Epidermal melanocyte (primary cell): ENCODE measurements around the gene TMEM126B.
"Not testable (repeated sequence)": the region's sequence is repeated elsewhere in the genome, so short reads cannot be mapped to it uniquely, and the experiment has no call there.

Experiments used
- DNase-seq: peaks from one replicate; pipeline ENCODE4 v3.0.0; 2011; ENCODE audit warnings: low spot score; ENCODE audit not compliant: insufficient read length

Gene TMEM126B

DNA sequence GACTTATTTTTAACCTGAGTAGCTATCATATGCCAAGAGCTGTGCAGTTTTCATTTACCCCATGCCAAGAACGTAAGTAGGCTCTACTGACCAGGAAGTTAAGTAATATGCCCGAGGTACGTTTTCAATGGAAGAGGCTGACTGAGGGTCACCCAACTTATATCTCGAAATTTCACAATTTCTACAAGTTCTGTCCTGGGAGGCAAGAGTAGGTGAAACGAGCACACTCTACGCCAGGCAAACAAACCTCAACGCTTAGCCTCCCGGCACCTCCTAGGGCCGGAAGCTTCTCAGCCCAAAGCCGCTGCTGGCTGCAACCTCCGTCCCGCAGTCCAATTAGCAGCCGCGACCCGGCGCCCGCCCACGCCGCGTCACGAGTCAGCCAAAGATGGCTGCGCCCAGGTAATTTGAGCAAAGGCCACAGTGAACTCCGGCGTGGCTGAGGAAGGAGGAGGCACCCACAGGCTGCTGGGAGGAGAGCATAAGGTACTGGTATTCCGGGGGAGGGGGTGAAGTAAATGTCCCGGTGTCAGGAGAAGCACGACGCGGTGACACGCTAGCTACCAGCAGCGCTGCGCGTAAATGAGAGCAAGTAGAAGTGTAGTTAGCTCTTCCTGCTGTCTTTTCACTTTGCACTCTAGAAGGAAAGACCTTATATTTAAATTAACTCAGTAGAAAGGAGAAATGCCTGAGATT is 19.4 kb downstream of the TMEM126B start, which contains the start of gene TMEM126A:
Gene TMEM126A, plus strand, starts transcription at position 364 of the 696 bp plus-strand sequence. CDS start 2,289 bp downstream, outside the sequence.
- peak; percentile 66 for DNase-seq

- no peak for DNase-seq
Observed at GRCh38 chr11:85651118-85651517, 22.7 kb downstream of the TMEM126B start.

- DNase-seq, result no peak
Observed at GRCh38 chr11:85652786-85653447, 24.5 kb downstream of the TMEM126B start.

GRCh38 chr11:85654343-85654742 is 25.9 kb downstream of the TMEM126B start:
- not testable (repeated sequence) for DNase-seq

DNA sequence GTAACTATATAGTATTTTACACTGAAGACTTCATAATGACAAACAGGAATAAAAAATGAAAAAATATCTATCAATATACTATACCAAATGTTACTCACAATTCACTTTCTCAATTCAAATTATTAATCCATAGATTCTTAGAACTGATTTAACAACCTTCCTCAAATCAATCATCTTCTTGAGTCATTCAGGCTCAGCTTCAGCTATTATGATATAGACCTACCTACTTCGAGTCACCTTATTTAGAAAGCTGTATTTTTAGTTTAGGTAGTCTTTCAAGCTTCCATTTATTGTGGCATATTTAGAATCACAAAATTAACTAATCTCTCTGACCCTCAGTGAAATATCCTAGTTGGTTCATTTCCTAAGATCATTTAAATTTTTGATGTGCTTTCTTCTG is 28.4 kb downstream of the TMEM126B start:
- no peak for DNase-seq

DNA sequence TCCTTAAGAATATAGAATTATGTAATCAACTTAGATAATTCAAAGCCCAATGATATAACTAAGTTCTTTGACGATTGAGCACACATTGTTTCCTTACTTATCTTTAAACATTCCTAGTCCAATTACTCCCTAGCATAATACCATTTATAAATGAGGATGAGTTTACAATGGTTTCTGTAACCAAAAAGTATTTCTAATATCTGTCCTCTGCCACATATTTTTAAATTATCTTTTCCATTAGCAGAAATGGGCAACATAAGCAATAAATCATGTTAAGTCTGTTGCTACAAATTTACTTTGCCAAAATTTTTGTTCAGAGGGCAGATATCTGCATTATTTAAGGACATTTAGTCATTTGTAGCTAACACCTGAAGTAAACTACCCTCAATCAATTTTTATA is 29.8 kb downstream of the TMEM126B start:
- DNase-seq, result no peak

GRCh38 chr11:85661972-85662664 is 33.7 kb downstream of the TMEM126B start:
- no peak for DNase-seq

DNA sequence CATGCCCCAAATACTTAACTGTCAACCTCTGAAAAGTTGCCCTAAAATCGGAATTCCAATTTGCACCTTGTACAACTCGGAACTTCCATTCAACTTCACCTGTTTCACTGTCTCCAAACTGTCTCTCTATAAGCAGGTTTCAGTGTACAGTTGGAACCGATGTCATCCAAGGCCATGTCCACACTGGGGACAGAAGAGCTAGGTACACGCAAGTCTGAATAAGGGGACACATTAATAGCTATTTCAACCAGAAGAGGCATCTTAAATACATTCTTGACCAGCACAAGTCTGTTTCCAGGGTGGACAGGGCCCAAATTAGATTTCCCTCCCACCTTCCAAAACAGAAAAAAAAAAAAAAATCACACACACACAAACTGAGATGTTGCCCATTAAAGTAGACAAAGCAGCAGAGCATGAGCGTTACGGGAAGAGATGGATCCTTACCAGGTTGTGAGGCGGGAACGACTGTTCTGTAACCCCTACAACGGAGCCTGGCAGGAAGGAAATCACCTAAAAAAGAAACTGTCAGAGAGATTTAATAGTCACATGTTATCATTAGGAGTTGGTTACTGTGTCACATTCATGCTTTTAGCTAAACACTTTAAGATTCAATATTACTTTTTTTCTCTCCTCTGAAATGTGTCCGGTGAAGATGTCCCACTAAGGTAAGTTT is 34.8 kb downstream of the TMEM126B start:
- no peak for DNase-seq

GRCh38 chr11:85663753-85664614 is 35.6 kb downstream of the TMEM126B start:
- DNase-seq, result no peak

DNA sequence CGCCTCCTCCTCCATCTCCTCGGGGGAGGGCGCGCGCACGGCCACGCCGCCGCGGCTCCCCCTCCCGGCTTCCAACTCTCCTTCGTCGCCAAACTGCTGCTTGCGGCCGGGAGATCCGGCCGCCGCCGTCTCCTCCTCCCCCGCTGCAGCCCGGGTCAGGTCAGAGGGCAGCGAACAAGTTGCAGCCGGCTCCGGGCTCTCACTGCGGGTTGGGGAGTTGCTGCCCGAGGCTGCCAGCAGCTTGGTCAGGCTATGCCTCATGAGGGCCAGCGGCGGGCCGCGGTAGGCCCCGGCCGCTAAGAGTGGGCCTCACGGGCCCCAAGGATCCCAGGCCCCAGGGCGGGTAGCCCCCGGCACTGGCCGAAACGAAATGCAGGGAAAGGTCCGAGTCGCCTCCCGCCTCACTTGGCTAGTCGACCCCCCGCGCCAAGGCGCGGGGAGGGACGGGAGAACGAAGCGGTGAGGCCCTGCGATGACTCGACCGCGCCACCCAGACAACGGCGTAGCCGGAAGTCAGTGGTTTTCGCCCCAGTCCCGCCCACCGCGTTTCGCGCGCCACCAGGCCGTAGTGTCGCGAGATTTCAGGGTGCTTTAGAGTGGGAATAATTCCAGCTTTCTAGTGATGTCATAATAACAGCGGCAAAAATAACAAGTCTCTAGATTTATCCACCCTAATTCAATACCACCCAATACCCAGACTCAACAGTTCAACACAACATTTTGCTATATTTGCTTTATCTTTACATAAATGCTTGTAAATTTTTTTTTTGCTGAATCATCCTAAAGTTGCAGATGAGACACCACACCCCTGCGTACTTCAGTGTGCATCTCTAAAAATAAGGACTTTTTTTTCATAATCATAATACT is 36.5 kb downstream of the TMEM126B start, which contains the start of gene CREBZF:
Gene CREBZF, minus strand, starts transcription at position 515 of the 867 bp plus-strand sequence. Its CDS starts 254 bp downstream, at position 261.
- peak; percentile 93 for DNase-seq

DNA sequence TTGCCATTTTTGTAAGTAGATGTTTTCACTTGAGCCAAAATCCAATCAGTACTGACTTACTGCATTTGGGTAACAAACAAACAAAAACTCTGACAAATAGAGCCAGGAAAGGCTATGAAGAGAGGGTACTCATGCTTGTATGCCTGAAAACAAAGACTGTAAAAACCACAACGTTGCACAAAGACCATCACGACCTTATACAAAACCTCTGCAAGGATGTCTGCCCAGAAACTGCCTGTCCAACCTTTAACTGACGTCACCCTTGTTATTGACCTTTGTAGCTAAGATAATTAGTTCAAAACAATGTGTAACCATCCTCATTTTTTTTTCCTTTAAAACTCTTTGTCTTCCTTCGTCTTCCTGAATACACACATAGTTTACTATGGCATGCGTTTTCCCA is 37.3 kb downstream of the TMEM126B start:
- no peak for DNase-seq

DNA sequence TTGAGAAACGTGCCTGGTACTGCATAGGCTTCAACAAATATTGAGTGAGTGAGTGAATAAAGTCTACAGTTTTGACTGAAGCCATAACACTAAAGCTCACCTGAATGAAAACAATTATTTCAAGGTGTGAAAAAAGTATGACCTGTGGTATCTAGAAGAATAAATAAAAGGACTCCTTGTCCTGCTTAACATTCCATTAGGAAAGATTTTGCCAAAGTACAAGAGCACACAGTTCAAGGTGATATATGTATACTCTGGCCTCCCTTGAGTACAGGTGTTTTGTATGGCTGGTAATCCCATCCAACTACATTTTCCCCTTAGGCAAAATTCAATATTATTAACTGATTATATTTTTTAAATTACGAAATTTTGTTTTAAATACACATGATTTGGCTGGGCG is 38.3 kb downstream of the TMEM126B start:
- no peak for DNase-seq

DNA sequence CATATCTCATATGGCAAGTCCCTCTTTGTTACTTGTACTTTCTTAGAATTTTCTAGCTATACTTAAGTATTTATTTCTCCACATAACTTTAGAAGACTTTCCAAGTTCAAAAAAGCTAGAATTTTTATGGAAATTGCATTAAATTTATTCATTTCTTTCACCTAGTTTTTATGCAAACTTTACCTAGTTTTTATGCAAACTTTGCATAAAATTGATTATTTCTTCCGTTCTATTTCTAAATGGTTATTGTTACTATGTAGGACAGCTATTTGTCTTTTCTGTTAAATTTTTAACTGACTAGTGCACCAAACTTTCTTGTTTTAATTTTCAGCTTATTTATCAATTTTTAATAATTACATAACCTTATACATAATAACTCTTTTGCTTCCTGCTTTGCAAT is 39.8 kb downstream of the TMEM126B start:
- DNase-seq, result no peak

GRCh38 chr11:85670949-85671663 is 42.7 kb downstream of the TMEM126B start:
- DNase-seq, result not testable (repeated sequence)

DNA sequence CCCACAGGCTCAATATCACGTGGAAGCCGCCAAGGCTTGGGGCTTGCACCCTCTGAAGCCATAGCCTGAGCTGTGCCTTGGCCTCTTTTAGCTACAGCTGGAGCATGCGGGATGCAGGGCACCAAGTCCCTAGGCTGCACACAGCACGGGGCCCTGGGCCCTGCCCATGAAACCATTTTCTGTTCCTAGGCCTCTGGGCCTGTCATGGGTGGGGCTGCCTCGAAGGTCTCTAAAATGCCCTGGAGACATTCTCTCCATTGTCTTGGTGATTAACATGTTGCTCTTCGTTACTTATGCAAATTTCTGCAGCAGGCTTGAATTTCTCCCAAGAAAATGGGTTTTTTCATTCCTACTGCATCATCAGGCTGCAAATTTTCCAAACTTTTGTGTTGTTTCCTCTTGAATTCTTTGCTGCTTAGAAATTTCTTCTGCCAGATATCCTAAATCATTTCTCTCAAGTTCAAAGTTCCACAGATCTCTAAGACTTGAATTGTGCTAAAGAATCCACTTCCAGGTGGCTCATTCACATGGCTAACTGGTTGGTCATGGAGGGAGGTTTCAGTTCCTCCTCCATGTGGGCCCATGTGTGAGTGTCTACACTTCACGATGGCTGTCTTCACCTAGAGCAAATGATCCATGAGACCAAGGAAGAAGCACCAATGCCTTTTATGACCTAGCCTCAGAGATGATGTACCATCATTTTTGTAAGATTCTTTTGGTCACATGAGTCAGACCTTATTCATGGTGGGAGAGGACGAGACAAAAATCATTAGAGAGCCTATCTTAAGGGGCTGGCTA is 43.9 kb downstream of the TMEM126B start:
- DNase-seq, result no peak

GRCh38 chr11:85673393-85673792 is 45.0 kb downstream of the TMEM126B start:
- no peak for DNase-seq

DNA sequence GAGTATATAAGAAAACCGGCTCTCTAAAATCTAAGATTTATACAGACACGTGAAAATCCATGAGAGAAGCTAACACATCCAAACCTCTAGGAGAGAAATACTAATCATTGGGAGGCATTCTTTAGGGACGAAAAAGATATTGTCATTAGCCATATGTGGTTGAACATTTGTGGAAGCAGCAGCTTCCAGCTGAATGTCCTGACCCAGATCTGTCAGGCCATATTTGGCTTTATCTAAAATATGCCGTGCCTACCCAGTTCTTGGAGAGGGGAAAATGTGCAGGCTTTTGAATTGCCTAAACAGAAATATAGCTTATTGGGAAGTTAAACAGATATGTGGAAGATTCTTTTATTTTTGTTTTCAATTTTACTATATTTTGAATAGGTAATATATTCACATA is 51.2 kb downstream of the TMEM126B start:
- no peak for DNase-seq

DNA sequence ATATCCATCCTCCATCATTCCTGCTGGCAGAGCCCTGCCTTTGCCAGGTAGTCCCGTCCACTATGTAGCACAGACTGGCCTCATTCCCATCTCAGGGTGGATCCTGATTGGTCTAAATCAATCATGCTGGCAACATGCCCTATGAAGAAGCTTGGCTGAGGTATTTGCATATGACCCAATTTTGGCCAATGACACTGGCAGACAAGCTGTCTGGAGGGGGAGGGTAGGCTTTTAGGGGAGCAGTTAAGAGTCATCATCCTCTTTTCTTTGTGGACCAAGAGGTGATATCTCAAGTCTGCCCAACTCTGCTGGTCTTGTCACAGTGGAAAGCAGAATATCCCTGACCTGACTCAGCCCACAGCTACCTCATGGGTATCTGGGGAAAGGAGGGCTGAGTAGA is 52.5 kb downstream of the TMEM126B start:
- DNase-seq, result no peak
